Brain microvascular endothelial cell (primary cell): ENCODE results near the gene GCNT1.
A peak's percentile ranks its signal among the peaks of the same experiment; 100 is the strongest.
"Not testable (repeated sequence)": the region's sequence is repeated elsewhere in the genome, so short reads cannot be mapped to it uniquely, and the experiment has no call there.

ENCODE experiments used
- DNase-seq: peaks from one replicate; pipeline ENCODE4 v3.0.0-alpha.2; 2020
- H3K27ac ChIP-seq: fragments of 250-450 bp; sonication (Bioruptor Pico); 2 replicates; pipeline ENCODE4 v1.5.1; 2020; ENCODE audit warnings: mild to moderate bottlenecking, moderate library complexity
- H3K27me3 ChIP-seq: fragments of 250-450 bp; sonication (Bioruptor Pico); replicated peaks from 2 replicates; pipeline ENCODE4 v1.5.1; 2020; ENCODE audit warnings: mild to moderate bottlenecking
- H3K36me3 ChIP-seq: fragments of 250-450 bp; sonication (Bioruptor Pico); replicated peaks from 2 replicates; pipeline ENCODE4 v1.5.1; 2020; ENCODE audit warnings: mild to moderate bottlenecking
- H3K4me3 ChIP-seq: 2 replicates; pipeline ENCODE4 v1.5.1; 2011; ENCODE audit warnings: low read depth, mild to moderate bottlenecking, control low read depth, low read length, moderate library complexity
- in situ Hi-C: cut with HindIII; loops from 2 replicates; pipeline ENCODE4 v1.10.0; 2017; ENCODE audit warnings: low sequenced_read_pairs, low pct_ligation_motif_present
- TF ChIP-seq, protein P1 (sequence below): IDR thresholded peaks from 2 replicates; pipeline ENCODE4 v1.5.1; 2011; ENCODE audit warnings: low read depth, mild to moderate bottlenecking, moderate library complexity, low read length, control low read depth, inconsistent platforms; ENCODE audit errors: missing control alignments

The GCNT1 gene

GRCh38 chr9:76512826-76513225 lies 53.8 kb downstream of the GCNT1 start:
- TF ChIP-seq, protein P1, sequence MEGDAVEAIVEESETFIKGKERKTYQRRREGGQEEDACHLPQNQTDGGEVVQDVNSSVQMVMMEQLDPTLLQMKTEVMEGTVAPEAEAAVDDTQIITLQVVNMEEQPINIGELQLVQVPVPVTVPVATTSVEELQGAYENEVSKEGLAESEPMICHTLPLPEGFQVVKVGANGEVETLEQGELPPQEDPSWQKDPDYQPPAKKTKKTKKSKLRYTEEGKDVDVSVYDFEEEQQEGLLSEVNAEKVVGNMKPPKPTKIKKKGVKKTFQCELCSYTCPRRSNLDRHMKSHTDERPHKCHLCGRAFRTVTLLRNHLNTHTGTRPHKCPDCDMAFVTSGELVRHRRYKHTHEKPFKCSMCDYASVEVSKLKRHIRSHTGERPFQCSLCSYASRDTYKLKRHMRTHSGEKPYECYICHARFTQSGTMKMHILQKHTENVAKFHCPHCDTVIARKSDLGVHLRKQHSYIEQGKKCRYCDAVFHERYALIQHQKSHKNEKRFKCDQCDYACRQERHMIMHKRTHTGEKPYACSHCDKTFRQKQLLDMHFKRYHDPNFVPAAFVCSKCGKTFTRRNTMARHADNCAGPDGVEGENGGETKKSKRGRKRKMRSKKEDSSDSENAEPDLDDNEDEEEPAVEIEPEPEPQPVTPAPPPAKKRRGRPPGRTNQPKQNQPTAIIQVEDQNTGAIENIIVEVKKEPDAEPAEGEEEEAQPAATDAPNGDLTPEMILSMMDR, result no peak
- Histone ChIP-seq H3K27ac (no peak overlapping the region), H3K27me3 (no peaks in the 10 kb centered on the region), H3K36me3 (no peaks in the 10 kb centered on the region), H3K4me3 (no peak overlapping the region)
- in situ Hi-C loops, result no loop called here
- DNase-seq, result peak; percentile 43

GRCh38 chr9:76516350-76516749 lies 57.4 kb downstream of the GCNT1 start:
- no peak overlapping the region for H3K4me3 ChIP-seq
- TF ChIP-seq, protein P1, result no peak
- no peaks in the 10 kb centered on the region for H3K36me3 ChIP-seq
- in situ Hi-C loops, result no loop called here
- no peak for DNase-seq
- no peak overlapping the region for H3K27ac ChIP-seq
- no peaks in the 10 kb centered on the region for H3K27me3 ChIP-seq

GRCh38 chr9:76516871-76517270 lies 57.9 kb downstream of the GCNT1 start:
- TF ChIP-seq, protein P1, result no peak
- Histone ChIP-seq H3K4me3 (no peak overlapping the region), H3K27ac (no peak overlapping the region), H3K36me3 (no peaks in the 10 kb centered on the region), H3K27me3 (no peaks in the 10 kb centered on the region)
- in situ Hi-C loops, result no loop called here
- no peak for DNase-seq

DNA sequence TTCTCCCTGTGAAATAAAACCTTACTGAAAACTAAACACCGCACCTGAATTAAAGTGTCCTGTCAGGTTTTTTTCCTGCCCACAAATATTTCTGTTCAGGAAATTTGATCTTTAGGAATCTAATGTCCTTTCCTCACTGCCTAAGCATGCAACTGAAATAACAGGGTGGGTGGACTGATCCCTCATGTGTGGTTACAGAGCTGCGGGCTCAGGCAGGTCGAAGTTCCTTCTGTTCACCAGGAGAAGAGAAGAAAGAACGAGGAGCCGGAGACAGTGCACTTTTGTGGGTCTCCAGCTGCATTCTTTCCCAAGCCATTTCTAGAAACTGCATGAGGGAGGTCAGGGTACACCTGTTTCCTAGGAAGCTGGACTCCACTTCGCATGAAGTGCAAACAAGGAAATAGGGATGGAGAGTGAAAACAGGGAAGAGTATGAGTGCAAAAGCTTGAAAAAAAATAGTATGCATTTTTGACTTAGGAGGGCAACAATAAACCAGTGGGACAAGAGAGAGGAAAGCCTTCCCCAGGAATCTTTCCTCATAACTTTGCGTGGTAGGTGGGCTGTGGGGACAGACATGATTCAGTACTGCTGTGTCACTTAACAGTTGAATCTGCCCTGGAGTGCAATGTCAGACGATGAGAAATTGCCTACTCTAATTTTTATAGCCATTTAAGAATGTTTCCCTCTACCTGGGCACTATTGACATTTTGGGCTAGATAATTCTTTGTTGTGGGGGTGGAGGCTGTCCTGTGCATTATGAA lies 60.3 kb downstream of the GCNT1 start:
- DNase-seq, result peak; percentile 30
- H3K27ac ChIP-seq, result no peak overlapping the region
- in situ Hi-C loops, result no loop called here
- no peak overlapping the region for H3K4me3 ChIP-seq
- H3K27me3 ChIP-seq, result no peaks in the 10 kb centered on the region
- TF ChIP-seq, protein P1, result no peak
- H3K36me3 ChIP-seq, result no peaks in the 10 kb centered on the region

GRCh38 chr9:76521244-76521681 lies 62.3 kb downstream of the GCNT1 start:
- TF ChIP-seq, protein P1, result no peak
- no peaks in the 10 kb centered on the region for H3K27me3 ChIP-seq
- no peak overlapping the region for H3K4me3 ChIP-seq
- no peak overlapping the region for H3K27ac ChIP-seq
- no peak for DNase-seq
- no peaks in the 10 kb centered on the region for H3K36me3 ChIP-seq
- in situ Hi-C loops, result no loop called here

DNA sequence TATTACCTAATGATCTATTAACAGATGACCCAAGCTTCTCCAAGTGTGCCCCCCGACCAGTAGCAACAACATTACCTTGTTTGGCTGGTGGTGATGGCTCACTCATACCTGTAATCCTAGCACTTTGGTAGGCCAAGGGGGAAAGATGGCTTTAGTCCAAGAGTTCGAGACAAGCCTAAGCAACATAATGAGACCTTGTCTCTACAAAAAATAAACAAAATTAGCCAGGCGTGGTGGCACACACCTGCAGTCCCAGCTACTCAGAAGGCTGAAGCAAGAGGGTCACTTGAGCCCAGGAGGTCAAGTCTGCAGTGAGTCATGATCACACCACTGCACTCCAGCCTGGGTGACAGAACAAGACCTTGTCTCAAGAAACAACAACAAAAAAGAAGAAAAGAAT lies 62.9 kb downstream of the GCNT1 start:
- DNase-seq, result no peak
- TF ChIP-seq, protein P1, result no peak
- Histone ChIP-seq H3K36me3 (no peaks in the 10 kb centered on the region), H3K27me3 (no peaks in the 10 kb centered on the region), H3K27ac (no peak overlapping the region), H3K4me3 (no peak overlapping the region)
- in situ Hi-C loops, result no loop called here

DNA sequence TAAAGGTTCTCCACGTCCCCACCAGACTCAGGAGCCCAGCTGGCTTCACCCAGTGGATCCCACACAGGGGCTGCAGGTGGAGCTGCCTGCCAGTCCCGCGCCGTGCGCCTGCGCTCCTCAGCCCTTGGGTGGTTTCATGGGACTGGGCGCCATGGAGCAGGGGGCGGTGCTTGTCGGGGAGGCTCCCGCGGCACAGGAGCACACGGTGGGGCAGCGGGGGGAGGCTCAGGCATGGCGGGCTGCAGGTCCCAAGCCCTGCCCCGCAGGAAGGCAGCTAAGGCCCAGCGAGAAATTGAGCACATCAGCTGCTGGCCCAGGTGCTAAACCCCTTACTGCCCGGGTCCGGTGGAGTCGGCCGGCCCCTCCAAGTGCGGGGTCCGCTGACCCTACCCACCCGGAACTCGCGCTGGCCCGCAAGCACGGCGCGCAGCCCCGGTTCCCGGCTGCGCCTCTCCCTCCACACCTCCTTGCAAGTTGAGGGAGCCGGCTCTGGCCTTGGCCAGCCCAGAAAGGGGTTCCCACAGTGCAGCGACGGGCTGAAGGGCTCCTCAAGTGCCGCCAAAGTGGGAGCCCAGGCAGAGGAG lies 64.7 kb downstream of the GCNT1 start:
- in situ Hi-C loops, H3K4me3 ChIP-seq, H3K27me3 ChIP-seq, H3K36me3 ChIP-seq, DNase-seq, H3K27ac ChIP-seq: not testable (repeated sequence)
